Smooth muscle cell (in vitro differentiated cells): ENCODE measurements around the gene KLRG1. TPM values are rescaled to one million over a fixed set of nuclear protein-coding genes. Genes with fewer than 3 reads are reported as not detected.

Experiments used
- DNase-seq: peaks from one replicate; lab custom pipeline; 2025; ENCODE audit not compliant: unreplicated experiment; lab: John Stamatoyannopoulos, UW
- H2AFZ ChIP-seq: fragments of 200-600 bp; sonication (generic); 2 replicates; pipeline ENCODE4 v1.6.0; 2016; ENCODE audit warnings: antibody characterized with exemption, low read depth, mild to moderate bottlenecking
- H3F3A ChIP-seq: fragments of 200-600 bp; sonication (generic); 2 replicates; pipeline ENCODE4 v1.6.0; 2017; ENCODE audit warnings: antibody characterized with exemption, low read depth
- H3K27ac ChIP-seq: fragments of 200-600 bp; sonication (generic); 2 replicates; pipeline ENCODE4 v1.5.1; 2016; ENCODE audit warnings: low read depth, mild to moderate bottlenecking
- H3K27me3 ChIP-seq: fragments of 200-600 bp; sonication (generic); 2 replicates; pipeline ENCODE4 v1.6.1; 2016; ENCODE audit warnings: low read depth, mild to moderate bottlenecking
- H3K36me3 ChIP-seq: fragments of 200-600 bp; sonication (generic); 2 replicates; pipeline ENCODE4 v1.5.1; 2016; ENCODE audit warnings: low read depth
- H3K4me1 ChIP-seq: fragments of 200-600 bp; sonication (generic); 2 replicates; pipeline ENCODE4 v1.5.1; 2016; ENCODE audit warnings: low read depth
- H3K4me2 ChIP-seq: fragments of 200-600 bp; sonication (generic); 2 replicates; pipeline ENCODE4 v1.6.0; 2016; ENCODE audit warnings: mild to moderate bottlenecking
- H3K4me3 ChIP-seq: fragments of 200-600 bp; sonication (generic); 2 replicates; pipeline ENCODE4 v1.5.1; 2016; ENCODE audit warnings: mild to moderate bottlenecking
- H3K79me2 ChIP-seq: fragments of 200-600 bp; sonication (generic); 2 replicates; pipeline ENCODE4 v1.6.0; 2016; ENCODE audit warnings: low read depth, mild to moderate bottlenecking
- H3K9ac ChIP-seq: fragments of 200-600 bp; sonication (generic); 2 replicates; pipeline ENCODE4 v1.6.0; 2016; ENCODE audit warnings: low read depth
- H3K9me3 ChIP-seq: fragments of 200-600 bp; sonication (generic); replicated peaks from 2 replicates; pipeline ENCODE4 v1.5.1; 2016; ENCODE audit warnings: low read depth
- H4K20me1 ChIP-seq: fragments of 200-600 bp; sonication (generic); 2 replicates; pipeline ENCODE4 v1.6.0; 2016; ENCODE audit warnings: low read depth
- WGBS: methylation state at CpG from one replicate; pipeline ENCODE4 v1.1.7; 2016; ENCODE audit warnings: low lambda C conversion rate; 5-methylcytosine and 5-hydroxymethylcytosine counted together
- polyA plus RNA-seq: library from polyadenylated mRNA; unstranded; fragments of >200 nt; fragmentation: Nextera tagmentation; extraction: Ambion mirVana; gene quantifications from 2 replicates; pipeline ENCODE4 v1.2.1, GENCODE V29; 2016
- total RNA-seq: library from RNA; depleted of rRNA; stranded (reverse); fragments of >200 nt; gene quantifications from 2 replicates; pipeline ENCODE4 v1.2.3, GENCODE V29; 2014
- TF ChIP-seq, protein P1 (sequence below): fragments of 200-600 bp; sonication (generic); IDR thresholded peaks from 2 replicates; pipeline ENCODE4 v1.5.1; 2017; ENCODE audit warnings: borderline replicate concordance, mild to moderate bottlenecking, antibody characterized with exemption; ENCODE audit not compliant: insufficient read depth, poor library complexity, severe bottlenecking

KLRG1 gene
- total and polyA plus RNA-seq, 2 experiments from 2014 or later = 1.6 TPM; not detected in 1

DNA sequence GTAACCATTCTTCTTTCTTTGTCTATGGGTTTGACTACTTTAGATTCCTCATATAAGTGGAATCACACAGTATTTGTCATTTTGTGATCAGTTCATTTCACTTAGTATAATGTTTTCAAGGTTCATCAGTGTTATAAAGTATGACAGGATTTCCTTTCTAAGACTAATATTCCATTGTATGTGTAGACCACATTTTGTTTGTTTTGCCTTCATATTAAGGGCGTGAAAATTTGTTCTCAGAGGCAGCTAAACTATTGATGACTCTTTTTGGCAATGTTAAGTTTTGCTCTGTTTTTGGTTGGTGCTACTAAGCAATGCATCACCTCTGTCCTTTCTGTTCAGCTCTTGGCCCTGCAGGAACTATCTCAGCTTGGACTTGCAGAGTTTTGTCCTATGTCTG lies 1.7 kb upstream of the KLRG1 start:
- Histone ChIP-seq H3K27me3 (no peaks in the 10 kb centered on the region), H4K20me1 (no peaks in the 10 kb centered on the region), H3K9me3 (no peaks in the 10 kb centered on the region), H3K27ac (no peak overlapping the region), H3K79me2 (no peaks in the 10 kb centered on the region), H3K4me3 (no peak overlapping the region), H3F3A (no peaks in the 10 kb centered on the region), H3K4me1 (no peaks in the 10 kb centered on the region), H3K36me3 (no peaks in the 10 kb centered on the region), H3K4me2 (no peak overlapping the region), H2AFZ (no peak overlapping the region), H3K9ac (no peak overlapping the region)
- TF ChIP-seq, protein P1, sequence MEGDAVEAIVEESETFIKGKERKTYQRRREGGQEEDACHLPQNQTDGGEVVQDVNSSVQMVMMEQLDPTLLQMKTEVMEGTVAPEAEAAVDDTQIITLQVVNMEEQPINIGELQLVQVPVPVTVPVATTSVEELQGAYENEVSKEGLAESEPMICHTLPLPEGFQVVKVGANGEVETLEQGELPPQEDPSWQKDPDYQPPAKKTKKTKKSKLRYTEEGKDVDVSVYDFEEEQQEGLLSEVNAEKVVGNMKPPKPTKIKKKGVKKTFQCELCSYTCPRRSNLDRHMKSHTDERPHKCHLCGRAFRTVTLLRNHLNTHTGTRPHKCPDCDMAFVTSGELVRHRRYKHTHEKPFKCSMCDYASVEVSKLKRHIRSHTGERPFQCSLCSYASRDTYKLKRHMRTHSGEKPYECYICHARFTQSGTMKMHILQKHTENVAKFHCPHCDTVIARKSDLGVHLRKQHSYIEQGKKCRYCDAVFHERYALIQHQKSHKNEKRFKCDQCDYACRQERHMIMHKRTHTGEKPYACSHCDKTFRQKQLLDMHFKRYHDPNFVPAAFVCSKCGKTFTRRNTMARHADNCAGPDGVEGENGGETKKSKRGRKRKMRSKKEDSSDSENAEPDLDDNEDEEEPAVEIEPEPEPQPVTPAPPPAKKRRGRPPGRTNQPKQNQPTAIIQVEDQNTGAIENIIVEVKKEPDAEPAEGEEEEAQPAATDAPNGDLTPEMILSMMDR = no peak
- DNase-seq = no peak
- WGBS = 92% methylated on average over 1 of the region's 1 CpG

DNA sequence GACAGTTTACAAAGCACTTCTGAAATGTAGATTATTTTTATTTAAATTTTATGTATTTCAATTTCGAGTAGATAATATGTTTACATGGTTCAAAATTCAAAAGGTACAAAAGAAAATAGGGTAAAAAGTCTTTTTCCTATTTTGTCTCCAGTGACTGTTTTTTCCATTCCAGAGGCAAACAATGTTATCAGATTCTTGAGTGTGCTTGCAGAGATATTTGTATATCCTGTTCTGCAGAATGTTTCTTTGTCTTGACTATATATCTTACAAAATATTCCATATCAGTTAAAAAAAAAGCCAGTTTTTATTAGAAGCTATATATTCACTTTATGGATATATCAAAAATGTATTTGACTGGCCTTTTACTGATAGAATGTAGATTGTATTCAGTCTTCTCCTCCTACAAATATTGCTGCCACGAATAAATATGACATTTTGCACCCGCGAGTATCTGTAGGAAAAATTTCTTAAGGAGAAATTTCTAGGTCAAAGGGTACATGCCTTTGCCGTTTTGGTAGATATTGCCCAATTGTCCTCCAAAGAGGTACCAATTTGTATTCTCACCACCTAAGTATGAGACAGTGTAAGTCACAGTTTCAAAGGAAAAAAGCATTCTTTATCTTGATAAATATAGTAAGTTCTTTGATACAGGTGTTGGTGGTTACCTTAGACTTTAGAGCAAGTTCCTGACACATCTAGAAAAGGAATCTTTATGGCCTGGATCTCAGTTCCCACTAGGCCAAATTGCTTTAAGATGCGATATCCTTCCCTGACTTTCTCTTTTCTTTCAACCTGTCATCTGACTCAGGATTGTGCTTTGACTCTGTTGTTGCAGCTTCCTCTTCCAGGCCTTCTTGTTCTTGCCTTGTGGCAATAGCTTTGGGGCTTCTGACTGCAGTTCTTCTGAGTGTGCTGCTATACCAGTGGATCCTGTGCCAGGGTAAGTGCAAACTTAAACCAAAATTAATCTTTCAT lies 2.3 kb downstream of the KLRG1 start:
- no peaks in the 10 kb centered on the region for H3K9me3 ChIP-seq
- TF ChIP-seq, protein P1 = no peak
- no peak for DNase-seq
- WGBS = 84% methylated on average over 6 of the region's 6 CpGs
- no peak overlapping the region for H3K4me3 ChIP-seq
- H2AFZ ChIP-seq = no peak overlapping the region
- H3F3A ChIP-seq = peaks cover 5% of the 10 kb centered on the region
- H4K20me1 ChIP-seq = no peaks in the 10 kb centered on the region
- H3K79me2 ChIP-seq = no peaks in the 10 kb centered on the region
- H3K9ac ChIP-seq = no peak overlapping the region
- no peak overlapping the region for H3K4me2 ChIP-seq
- no peaks in the 10 kb centered on the region for H3K27me3 ChIP-seq
- no peaks in the 10 kb centered on the region for H3K4me1 ChIP-seq
- no peak overlapping the region for H3K27ac ChIP-seq
- no peaks in the 10 kb centered on the region for H3K36me3 ChIP-seq

DNA sequence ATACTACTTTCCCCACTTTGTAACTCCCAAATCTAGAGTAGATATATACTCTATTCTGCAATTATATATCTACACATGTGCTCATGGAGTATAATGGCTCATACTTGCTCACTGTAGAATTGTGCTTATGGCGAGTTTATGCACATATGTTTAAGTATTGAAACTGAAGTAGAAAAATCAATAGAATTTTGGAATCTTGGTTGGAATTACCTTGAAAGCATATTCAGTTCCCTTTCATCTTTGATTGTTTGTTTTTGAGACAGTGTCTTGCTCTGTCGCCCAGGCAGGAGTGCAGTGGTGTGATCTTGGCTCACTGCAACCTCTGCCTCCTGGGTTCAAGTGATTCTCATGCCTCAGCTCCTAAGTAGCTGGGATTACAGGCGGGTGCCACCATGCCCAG lies 4.5 kb downstream of the KLRG1 start:
- no peak overlapping the region for H3K9ac ChIP-seq
- H2AFZ ChIP-seq = no peak overlapping the region
- H3K79me2 ChIP-seq = no peaks in the 10 kb centered on the region
- H3K9me3 ChIP-seq = no peaks in the 10 kb centered on the region
- no peaks in the 10 kb centered on the region for H4K20me1 ChIP-seq
- H3K4me3 ChIP-seq = no peak overlapping the region
- no peak overlapping the region for H3K27ac ChIP-seq
- H3F3A ChIP-seq = peaks cover 14% of the 10 kb centered on the region
- no peaks in the 10 kb centered on the region for H3K27me3 ChIP-seq
- H3K4me2 ChIP-seq = no peak overlapping the region
- WGBS = 96% methylated on average over 3 of the region's 3 CpGs
- DNase-seq = no peak
- H3K36me3 ChIP-seq = no peaks in the 10 kb centered on the region
- no peaks in the 10 kb centered on the region for H3K4me1 ChIP-seq
- TF ChIP-seq, protein P1 = no peak
